Caki2 (cell line): Measurements from ENCODE around the gene EFEMP1. TPM values are rescaled to one million over a fixed set of nuclear protein-coding genes. Genes with fewer than 3 reads are reported as not detected.

Experiments
- DNase-seq: peaks from one replicate; pipeline ENCODE4 v3.0.0-alpha.2; 2015; ENCODE audit warnings: low read depth
- in situ Hi-C: cut with HindIII; loops from 2 replicates; pipeline ENCODE4 v1.10.0; 2016; ENCODE audit warnings: low sequenced_read_pairs, low pct_unique_long_range_greater_than_20kb, mixed read lengths
- total RNA-seq: library from RNA; depleted of rRNA; stranded (reverse); fragments of >200 nt; shearing (Covaris generic); gene quantifications from 2 replicates; pipeline ENCODE4 v1.2.3, GENCODE V29; 2014; ENCODE audit warnings: low replicate concordance

The EFEMP1 gene
- total RNA-seq, 1 experiment from 2014 or later, result 10.0 TPM

DNA sequence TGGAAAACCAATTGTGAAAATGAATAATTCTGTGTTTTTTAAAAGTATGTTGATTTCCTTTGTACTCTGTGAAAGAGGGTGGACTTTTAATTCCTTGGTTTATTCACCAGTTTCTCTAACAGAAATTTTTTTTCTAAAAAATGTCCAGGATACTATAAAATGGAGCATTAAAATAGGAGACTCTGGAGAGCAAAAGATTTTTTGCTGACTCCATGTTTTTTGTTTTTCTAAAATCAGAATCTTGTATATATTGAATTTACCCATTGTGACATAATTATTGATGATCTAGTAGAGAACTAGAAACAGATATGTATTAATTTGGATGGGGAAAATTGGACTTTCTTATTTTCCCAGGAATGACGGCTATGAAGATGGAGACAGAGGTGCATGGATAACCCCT, 23.2 kb upstream of the EFEMP1 start:
- in situ Hi-C loops, result no loop called here

DNA sequence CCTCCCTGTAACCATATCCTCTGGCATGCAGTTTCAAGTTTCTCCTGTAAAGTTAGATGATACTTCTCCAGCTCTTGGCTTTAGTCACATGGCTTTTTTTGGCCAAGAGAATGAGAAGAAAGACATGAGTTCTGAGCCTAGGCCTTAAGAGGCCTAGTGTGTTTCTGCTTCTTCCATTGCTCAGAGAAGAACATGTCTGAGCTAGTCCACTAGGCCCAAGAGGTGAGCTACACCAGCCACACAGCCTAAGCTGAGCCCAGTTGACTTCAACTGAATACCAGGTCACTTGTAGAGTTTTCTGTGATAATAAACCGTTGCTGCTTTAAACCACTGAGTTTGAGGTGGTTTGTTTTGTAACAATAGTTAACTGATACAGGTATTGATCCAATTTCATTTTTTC, 19.9 kb upstream of the EFEMP1 start:
- no peak for DNase-seq
- in situ Hi-C loops, result no loop called here

More for the DNA sequence above, 23.2 kb upstream of the EFEMP1 start:
- no peak for DNase-seq

DNA sequence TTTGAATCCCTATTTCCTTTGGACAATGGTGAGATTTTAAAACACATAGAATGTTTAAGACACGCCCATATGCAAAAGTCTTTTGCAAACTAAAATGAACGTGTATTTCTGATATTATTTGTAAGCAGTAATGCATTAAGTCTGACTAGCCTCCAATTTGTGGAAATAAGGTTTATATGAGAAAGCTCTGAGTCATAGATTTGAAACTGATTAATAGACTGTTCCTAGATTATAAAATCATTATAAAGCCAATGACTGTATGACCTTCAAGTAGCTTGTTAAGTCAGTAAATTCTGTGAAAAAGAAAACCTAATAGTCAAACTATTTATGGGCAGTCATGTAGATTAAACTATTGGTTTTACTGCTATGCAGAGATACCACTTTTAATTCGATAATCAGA, 12.8 kb upstream of the EFEMP1 start:
- in situ Hi-C loops, result no loop called here
- DNase-seq, result no peak

DNA sequence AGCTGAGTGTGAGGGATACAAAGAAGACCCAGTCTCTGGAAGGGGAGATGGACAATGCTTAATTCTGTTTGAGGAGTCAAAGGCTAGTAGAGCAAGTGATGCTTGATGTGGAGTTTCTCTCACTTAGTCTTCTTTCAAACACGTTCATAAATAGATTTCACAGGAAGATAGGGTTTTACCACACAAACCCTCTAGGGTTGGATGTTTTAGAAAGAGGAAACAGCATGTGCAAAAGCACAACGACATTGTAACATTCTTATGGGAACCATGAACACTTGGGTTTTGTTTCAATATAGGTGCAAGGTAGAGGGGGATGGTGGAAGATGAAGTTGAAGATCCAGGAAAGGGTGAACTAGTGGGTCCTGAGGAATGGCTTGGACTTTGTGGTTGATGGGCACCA, 10.8 kb upstream of the EFEMP1 start:
- in situ Hi-C loops, result no loop called here
- no peak for DNase-seq

DNA sequence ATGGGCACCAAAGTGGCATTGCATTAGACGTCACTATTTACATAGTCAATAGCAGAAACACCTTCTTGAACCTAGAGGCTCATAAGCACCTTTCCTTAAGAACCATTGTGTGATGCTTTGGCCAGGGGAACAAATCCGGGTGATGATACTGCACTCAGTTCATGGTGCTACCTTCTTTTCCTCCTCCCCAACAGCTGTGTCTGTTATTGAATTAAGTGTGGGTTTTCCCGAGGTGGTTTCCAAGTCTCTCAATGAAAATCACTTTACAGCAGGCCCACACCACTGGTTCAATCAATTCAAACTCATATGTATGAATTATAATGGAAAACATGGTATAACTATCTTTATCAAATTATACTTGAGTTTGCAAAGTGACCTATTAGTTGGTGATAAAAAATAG, 9.3 kb upstream of the EFEMP1 start:
- in situ Hi-C loops, result no loop called here
- no peak for DNase-seq

DNA sequence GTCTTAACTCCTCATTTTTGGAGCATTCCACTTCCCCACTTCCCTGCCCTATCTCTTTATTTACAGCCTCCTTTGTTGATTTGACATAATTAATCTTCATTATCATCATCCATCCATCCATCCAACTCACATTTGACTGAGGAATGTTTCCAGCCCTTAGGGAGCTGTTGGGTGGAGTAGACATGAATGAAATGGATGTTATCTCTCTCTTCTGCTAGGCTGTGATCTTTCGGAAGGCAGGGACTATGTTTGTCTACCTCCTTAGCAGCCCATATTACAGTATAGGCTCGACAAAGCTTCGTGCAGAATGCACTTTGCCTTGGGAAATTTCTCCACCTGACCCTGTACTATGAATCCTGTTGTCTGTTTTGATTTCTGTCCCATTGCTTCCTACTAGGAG, 7.7 kb upstream of the EFEMP1 start:
- DNase-seq, result no peak
- in situ Hi-C loops, result no loop called here

DNA sequence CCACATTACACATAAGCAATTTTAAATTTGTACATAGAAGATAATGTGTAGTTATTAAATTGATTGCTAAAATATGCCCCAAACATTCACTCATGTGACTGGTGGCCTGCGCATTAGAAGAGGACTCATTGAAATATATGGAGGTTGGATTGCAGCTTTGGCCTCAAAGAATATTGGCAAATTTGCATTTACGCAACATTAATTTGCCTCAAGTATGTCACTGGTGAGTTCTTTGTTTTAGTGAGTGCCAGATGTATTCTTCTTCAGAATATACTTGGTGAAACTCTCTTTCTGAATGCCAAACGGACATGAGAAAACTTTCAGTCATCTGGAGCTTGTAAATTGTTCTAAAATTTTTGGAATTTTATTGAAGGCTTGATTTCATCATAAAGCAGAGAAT, 5.9 kb upstream of the EFEMP1 start:
- in situ Hi-C loops, result no loop called here
- DNase-seq, result no peak

DNA sequence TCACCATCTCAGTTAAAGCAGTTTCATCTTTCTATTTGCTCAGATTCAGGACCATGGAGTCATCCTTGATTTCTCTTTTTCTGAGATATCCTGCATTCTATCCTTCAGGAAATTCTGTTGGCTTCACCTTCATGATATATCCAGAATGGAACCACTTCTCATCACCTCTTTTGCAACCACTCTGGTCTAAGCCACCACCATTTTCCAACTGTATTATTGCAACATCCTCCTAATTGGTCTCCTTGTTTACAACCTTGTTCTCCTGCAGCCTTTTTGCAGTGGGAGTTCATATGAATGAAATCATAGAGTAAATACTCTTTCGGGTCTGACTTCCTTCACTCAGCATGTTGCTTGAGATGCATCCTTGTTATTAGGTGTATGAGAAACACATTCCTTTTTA, 3.4 kb upstream of the EFEMP1 start:
- in situ Hi-C loops, result no loop called here
- no peak for DNase-seq

DNA sequence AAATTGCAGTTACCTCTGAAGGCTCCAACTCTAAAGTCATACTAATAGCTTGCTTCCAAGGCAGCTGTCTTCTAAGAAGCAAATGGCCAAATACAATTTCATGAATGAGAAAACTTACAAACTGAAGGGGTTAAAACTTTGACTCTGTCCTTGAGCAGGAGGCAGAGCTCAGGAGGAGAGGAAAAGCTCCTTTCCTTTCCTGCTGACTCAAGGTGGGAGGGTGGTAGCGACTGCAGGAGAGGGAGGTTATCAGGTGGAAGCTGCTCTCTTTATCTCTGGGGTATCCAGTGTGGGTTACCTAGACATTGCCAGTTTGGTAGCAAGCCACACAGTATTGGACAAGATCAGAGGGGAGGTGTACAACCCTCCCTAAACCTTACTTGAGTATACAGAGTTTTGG, 2.7 kb upstream of the EFEMP1 start:
- no peak for DNase-seq
- in situ Hi-C loops, result no loop called here

DNA sequence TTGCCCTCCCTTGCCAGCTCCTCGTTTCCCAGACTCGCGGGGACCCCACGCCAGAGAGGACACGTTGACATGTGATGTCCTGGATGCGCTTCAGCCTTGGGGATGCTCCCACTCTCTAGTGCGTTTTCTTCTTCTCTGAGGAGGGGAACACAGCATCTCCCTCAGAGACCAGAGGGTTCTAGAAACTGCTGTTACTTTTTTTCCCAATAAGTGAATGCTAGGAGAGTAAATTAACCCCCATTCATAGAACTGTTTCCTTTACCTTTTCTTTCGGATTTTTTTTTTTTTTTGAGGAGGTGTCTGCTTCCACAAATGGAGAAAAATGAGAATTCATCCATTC, 370 bp upstream of the EFEMP1 start:
- in situ Hi-C loops, result no loop called here
- DNase-seq, result no peak

DNA sequence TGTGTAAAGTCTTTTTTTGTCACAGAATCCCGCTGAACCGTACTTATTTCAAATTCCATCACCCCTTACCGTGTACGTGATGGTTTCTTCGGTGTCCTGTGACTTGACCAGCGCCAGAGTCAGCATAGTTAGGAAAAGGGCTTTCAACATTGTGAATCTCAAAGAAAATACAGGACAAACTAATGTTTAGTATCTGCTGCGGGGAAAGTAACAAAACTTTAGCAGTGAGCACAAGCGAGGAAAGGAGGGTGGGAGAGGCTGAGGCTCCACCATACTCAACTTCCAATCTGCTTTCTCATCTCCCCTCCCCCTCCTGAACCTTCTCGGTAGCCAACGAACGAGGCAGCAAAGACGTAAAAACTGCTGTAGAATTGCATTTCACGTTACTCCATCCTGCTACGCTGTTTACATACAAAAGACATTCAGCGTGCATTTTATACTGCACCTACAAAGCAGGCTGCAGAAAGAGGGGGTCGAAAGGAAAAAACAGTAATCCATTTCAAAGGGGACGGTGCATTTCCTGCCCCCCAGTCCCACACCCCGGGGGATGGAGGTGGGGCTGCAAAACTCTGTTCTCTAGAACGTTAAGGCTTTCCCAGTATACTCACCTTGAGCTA, 1.2 kb downstream of the EFEMP1 start:
- DNase-seq, result no peak
- in situ Hi-C loops, result no loop called here

DNA sequence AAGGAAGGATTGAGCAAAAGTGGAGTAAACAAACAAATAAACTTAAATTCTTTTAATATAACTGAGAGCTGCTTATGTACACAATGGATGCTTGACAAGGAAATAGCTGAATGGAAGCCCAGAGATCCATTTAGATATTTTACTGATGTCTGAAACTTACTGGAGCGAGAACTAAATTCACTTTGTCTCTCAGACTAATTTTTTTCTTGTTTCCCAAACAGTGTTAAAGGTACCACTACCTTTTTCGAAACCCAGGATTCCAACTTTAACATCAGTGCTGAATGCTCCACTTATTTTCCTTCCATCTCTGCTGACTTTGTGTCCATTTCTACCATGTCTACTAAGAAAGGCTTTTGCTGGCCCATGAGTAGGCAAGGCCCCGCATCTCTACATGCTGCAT, 4.0 kb downstream of the EFEMP1 start:
- DNase-seq, result no peak
- in situ Hi-C loops, result no loop called here

DNA sequence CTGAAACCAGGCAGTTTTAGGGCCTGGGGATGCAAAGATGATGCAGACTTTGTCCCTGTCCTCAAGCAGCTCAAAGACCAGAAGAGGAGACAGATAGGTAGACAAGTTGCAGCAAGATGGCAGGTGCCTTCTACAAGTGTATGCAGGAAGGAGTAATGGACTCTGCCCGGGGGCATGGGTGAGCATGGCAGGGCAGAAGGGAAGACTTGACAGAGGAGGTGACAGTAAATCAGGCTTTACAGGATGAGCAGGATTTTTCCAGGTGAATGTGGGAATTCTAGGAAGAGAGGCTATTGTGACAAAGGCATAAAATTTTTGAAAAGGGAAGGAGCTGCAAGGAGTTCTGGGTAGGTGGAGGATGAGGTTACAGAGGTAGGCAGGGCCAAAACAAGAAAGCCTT, 4.7 kb downstream of the EFEMP1 start:
- no peak for DNase-seq
- in situ Hi-C loops, result no loop called here

DNA sequence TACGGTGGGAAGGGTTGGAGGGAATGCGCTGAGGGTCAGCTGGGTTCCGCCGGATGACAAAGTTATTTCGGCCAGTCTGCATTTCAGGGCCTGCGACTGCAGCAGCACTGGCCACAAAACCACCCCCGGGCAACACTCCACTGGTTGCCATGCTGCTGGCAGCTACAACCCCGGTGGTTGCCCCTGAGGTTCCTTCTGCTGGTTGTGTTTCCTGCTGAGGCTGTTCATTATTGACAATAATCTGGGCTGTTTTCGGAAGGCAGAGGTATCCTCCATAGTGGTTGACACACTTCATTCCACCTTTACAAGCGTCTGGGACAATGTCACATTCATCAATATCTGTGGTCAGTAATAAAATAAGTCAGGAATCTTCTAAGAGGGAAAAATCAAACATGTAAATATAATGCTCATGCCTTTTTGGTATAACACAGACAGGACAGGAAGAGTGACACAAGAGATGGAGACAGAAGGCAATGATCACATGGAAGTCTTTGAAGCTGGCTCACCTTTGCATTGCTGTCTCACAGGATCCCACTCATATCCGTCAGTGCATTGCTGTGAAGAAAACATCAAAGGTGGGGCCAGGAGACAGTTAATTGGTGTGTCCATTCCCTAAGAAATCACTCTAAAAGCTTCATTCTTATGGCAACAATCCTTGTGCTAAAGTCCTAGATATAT, 5.7 kb downstream of the EFEMP1 start:
- DNase-seq, result no peak
- in situ Hi-C loops, result no loop called here

DNA sequence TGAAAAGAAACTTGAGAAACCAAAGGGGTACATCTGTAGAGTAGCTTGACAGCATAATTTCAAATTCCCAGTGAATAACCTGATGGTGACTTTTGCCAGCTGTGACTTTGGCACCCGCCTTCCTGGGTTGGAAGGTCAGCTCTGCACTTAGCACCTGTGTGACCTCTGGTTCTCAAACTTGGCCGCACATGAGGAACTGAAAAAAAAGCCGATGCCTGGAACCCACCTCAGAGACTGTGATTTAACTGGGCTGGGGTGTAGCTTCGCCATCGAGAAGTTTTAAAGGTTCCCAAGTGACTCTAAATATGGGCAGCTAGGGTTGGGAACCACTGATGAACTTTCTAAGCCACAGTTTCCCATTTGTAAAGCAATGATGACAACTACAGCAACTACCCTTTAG, 6.5 kb downstream of the EFEMP1 start:
- no peak for DNase-seq
- in situ Hi-C loops, result no loop called here

DNA sequence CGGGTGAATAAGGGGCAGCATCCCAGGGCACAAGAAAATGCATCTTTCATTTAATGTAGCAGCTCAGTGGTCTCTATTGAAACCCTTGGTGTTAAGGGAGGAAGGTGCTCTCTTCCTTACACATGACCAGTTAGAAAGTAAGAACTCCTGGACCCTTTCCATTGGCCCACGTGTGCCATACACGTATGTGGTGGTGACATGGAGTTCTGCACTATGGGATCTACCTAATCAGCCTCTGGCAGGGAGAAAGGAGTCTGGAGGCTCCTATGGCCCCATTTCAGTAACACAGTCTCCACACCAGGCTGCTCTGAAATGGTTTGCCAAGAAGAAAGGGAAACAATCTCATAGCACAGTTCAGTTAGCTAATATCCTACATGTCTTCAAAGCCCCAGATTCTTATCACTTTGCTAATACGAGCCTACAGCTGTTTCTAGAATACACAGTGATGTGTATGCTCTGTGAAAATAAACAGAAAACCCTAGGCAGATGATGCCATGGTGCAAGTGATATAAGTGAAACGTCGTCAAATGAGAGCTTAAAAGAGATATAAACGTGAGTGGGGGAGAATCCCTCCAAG, 7.0 kb downstream of the EFEMP1 start:
- in situ Hi-C loops, result no loop called here

DNA sequence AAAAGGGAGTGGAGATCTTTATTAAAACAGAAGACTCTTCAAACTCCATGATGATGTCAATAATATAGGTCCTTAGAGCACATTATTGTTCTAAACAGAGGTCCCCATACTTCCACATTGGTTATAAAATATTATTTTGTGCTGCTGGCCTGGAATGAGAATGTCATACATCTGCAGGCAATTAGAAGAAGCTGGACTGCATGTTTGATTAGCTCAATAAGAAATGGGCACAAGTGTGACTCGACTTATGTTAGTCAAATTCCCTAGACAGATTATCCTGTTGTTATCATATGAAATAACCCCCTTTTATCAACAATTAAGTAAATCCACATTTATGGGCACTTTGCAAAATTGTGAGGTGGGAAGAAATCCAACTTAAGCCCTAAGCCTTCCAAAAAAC, 8.8 kb downstream of the EFEMP1 start:
- no peak for DNase-seq
- in situ Hi-C loops, result no loop called here

More for the DNA sequence above, 7.0 kb downstream of the EFEMP1 start:
- DNase-seq, result no peak

DNA sequence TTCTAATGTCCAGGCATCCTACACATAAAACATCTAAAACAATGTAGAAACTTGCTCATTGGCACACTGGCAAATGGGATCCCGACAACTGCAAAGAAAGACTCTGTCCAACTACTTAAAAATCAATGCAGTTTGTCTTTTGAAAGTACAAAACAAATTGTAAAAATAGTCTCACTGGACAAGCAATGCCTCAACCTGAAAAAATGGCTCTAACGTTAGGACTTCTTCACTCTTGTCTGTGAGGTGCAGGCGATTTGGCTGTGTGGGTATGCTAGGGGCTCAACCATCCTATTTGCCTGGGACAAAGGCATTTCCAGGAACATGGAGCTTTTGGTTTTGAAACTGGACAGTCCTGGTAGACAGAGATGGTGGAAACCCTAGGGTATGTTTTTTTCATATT, 10.7 kb downstream of the EFEMP1 start:
- DNase-seq, result no peak
- in situ Hi-C loops, result no loop called here

DNA sequence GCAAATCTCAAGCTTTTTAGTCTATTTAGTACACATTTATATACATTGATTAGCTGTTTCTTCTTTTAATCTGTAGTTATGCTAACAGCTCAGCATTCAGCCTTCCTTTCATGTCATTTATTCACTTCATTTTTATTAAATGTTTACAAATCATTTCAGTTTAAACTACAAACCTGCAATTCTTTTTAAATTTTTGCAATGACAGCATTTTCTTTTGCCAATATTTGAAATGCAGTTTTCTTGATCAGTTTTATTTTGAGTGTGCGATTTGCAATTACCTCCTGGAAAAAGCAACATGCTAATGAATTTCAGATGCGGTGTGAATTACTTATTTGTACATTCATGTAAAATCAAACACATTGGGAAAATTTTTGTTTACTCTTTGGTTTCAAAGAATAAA, 13.5 kb downstream of the EFEMP1 start:
- DNase-seq, result no peak
- in situ Hi-C loops, result no loop called here

DNA sequence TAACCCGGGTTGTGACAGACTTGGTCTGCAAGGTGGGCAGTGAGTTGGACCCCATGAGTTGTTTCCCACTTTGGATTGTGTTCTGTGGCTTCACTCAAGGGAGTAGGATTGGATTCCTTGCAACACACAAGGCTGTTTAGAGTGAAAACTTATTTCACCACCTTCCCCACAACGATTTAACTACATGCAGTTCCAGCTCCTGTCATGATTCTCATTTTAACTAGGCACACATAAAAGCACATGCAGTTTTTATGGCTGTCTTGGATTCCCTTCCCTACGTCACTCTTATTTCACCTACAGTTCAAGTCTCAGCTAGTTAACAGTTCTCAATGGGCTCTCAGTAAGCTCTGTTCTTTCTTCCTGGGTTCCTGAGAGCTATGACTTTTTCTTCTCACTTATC, 15.9 kb downstream of the EFEMP1 start:
- in situ Hi-C loops, result loop anchor here (10.0 kb wide), 1 partner anchor 53 kb away; no protein-coding TSS in a partner anchor
- DNase-seq, result no peak
